Gastrocnemius medialis (tissue), 4 donors: ENCODE measurements around the gene SEC11A.

Source experiments
- CTCF ChIP-seq, 5 experiments: fragments of 450-650 bp in 3 of 5; fragments of 200-600 bp in 2 of 5; sonication (generic) in 2 of 5; IDR thresholded peaks in 4 of 5; conservative IDR thresholded peaks in 1 of 5; 1 replicate in 4 of 5; 2 replicates in 1 of 5; pipeline ENCODE4 v1.5.1; 2016 to 2019; ENCODE audit warnings: antibody characterized with exemption in 5 of 5, mild to moderate bottlenecking in 3 of 5, moderate library complexity in 3 of 5
- POLR2A ChIP-seq, 2 donors: fragments of 450-650 bp; IDR thresholded peaks; one replicate each; pipeline ENCODE4 v1.6.1; 2017; ENCODE audit warnings: antibody characterized with exemption in 2 of 2, mild to moderate bottlenecking in 2 of 2, moderate library complexity in 2 of 2

GRCh38 chr15:84736375-84736774 lies 20.4 kb upstream of the SEC11A start:
- TF ChIP-seq CTCF (IDR thresholded peaks at IDR 0.05 in 4 of 5, conservative IDR thresholded peaks at IDR 0.05 in 1 of 5) (no peak), POLR2A (IDR thresholded peaks at IDR 0.05) (no peak)
